ENCODE measurements around the gene KCNH1. TPM values are rescaled to one million over a fixed set of nuclear protein-coding genes. Genes with fewer than 3 reads are reported as not detected.

Gene KCNH1
- total RNA-seq, 1 experiment from 2014 or later, result not detected

DNA sequence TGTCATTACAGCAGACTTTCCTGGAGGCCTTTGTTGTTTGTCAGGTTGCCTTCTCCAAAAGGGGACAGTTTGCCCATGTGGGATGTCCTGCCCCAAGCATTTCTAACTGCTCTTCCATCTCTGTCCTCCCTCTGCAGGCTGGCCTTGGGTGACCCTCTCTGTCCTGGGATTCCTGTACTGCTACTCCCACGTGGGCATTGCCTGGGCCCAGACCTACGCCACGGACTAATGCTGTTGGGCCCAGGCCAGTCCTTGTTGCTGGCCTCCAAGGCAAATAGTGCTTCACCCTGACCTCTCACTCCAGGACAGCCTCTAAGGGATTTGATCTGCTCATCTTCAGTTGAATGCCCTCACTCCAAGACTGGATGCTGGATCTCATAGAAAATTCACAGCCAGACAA is 459.8 kb downstream of the KCNH1 start:
- intact Hi-C loops (cut with micrococcal nuclease; ENCODE audit: unreplicated experiment), result no loop called here
- H3K9me3 ChIP-seq (ENCODE audit: low read depth, low read length, poor library complexity, severe bottlenecking), result no peaks in the 10 kb centered on the region
- no peaks in the 10 kb centered on the region for H3K4me1 ChIP-seq (ENCODE audit: insufficient read depth, low read length, poor library complexity, severe bottlenecking)
- no TSS peak for BruUV-seq (replicated peaks)
- POLR2A ChIA-PET (ENCODE audit: low non-redundant PET), result no interaction called here
- TF ChIP-seq EZH2 (IDR thresholded peaks at IDR 0.05; ENCODE audit: borderline replicate concordance, low read depth, low read length, poor library complexity, severe bottlenecking), result no peak
- TF ChIP-seq, protein P1, sequence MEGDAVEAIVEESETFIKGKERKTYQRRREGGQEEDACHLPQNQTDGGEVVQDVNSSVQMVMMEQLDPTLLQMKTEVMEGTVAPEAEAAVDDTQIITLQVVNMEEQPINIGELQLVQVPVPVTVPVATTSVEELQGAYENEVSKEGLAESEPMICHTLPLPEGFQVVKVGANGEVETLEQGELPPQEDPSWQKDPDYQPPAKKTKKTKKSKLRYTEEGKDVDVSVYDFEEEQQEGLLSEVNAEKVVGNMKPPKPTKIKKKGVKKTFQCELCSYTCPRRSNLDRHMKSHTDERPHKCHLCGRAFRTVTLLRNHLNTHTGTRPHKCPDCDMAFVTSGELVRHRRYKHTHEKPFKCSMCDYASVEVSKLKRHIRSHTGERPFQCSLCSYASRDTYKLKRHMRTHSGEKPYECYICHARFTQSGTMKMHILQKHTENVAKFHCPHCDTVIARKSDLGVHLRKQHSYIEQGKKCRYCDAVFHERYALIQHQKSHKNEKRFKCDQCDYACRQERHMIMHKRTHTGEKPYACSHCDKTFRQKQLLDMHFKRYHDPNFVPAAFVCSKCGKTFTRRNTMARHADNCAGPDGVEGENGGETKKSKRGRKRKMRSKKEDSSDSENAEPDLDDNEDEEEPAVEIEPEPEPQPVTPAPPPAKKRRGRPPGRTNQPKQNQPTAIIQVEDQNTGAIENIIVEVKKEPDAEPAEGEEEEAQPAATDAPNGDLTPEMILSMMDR (conservative IDR thresholded peaks at IDR 0.05; ENCODE audit: low read depth, low read length), result no peak
- DNase-seq (ENCODE audit: low spot score), result no peak
- H3K27ac ChIP-seq (ENCODE audit: low read depth, low read length, poor library complexity, severe bottlenecking), result no peak overlapping the region
- no peak overlapping the region for H3K4me3 ChIP-seq (ENCODE audit: low read depth, low read length, poor library complexity, severe bottlenecking)
- no peaks in the 10 kb centered on the region for H3K27me3 ChIP-seq (replicated peaks; ENCODE audit: insufficient read depth, low read depth, low read length, poor library complexity)
- CTCF ChIA-PET, result no interaction called here
- H3K36me3 ChIP-seq (ENCODE audit: insufficient read depth, low read length, poor library complexity, severe bottlenecking), result no peaks in the 10 kb centered on the region

DNA sequence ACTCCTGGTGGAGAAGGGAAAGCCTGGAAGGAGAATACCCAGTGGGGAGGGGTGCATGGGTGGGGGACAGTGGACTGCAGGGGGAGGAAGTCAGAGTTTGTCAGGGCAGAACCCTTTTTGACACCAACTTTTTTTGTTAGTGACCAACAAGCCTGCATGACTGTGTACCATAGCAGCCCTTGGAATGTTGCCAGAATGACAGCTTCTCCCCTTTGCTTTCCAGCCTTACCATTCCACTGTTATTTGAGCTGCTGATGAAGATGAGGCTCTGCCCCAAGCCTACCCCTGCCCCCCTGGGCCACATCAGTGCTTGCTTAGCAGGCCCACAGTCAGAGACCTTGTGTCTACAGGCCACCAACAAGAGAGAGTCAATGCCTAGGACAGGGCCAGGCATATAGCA is 464.0 kb downstream of the KCNH1 start:
- no peaks in the 10 kb centered on the region for H3K27me3 ChIP-seq (replicated peaks; ENCODE audit: insufficient read depth, low read depth, low read length, poor library complexity)
- no peak for DNase-seq (ENCODE audit: low spot score)
- no peak for TF ChIP-seq EZH2 (IDR thresholded peaks at IDR 0.05; ENCODE audit: borderline replicate concordance, low read depth, low read length, poor library complexity, severe bottlenecking)
- TF ChIP-seq, protein P1 (conservative IDR thresholded peaks at IDR 0.05; ENCODE audit: low read depth, low read length), result no peak
- BruUV-seq (replicated peaks), result no TSS peak
- H3K9me3 ChIP-seq (ENCODE audit: low read depth, low read length, poor library complexity, severe bottlenecking), result no peaks in the 10 kb centered on the region
- intact Hi-C loops (cut with micrococcal nuclease; ENCODE audit: unreplicated experiment), result no loop called here
- ChIA-PET POLR2A (ENCODE audit: low non-redundant PET) (no interaction called here), CTCF (no interaction called here)
- no peaks in the 10 kb centered on the region for H3K4me1 ChIP-seq (ENCODE audit: insufficient read depth, low read length, poor library complexity, severe bottlenecking)
- no peaks in the 10 kb centered on the region for H3K36me3 ChIP-seq (ENCODE audit: insufficient read depth, low read length, poor library complexity, severe bottlenecking)
- H3K4me3 ChIP-seq (ENCODE audit: low read depth, low read length, poor library complexity, severe bottlenecking), result no peak overlapping the region
- no peak overlapping the region for H3K27ac ChIP-seq (ENCODE audit: low read depth, low read length, poor library complexity, severe bottlenecking)

DNA sequence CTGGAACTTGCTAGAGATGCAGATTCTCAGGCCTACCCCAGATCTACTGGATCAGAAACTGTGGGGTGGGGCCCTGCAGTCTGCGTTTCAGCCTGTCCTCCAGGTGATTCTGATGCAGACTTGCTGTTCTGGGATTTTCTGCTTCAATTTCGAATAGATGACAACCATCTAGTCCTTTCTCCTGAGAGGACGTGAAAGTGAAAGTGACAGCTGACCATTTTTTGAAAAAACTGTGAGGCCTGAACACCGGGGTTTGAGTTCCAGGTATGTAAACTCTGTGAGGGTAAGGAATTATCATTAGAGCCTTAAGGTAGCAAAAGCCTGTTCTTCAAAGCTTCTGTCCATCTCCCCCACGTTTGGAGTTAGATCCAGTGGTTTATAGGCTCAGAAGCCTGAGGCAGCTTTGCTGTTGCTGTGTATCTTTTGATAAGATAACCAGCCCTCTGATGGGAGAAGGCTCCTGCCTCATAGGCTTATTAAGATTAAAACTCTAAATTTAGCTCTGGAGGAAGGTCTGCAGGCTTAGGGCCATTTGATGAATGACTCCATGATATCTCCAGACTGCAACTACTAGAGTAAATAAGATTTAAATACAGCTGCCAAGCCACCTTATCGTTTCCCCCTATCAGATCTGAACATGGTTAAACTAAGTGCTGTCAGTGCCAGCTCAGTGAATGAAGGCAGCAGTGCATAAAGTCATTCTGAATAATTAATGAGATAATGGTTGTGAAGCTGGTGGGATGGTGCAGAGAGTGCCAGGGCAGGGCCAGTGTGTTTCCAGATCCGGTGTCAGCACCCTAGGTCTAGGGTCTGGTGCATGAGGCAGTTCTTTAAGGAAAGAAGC is 470.0 kb downstream of the KCNH1 start:
- no peak for TF ChIP-seq EZH2 (IDR thresholded peaks at IDR 0.05; ENCODE audit: borderline replicate concordance, low read depth, low read length, poor library complexity, severe bottlenecking)
- TF ChIP-seq, protein P1 (conservative IDR thresholded peaks at IDR 0.05; ENCODE audit: low read depth, low read length), result no peak
- Histone ChIP-seq H3K27me3 (replicated peaks; ENCODE audit: insufficient read depth, low read depth, low read length, poor library complexity) (no peaks in the 10 kb centered on the region), H3K9me3 (ENCODE audit: low read depth, low read length, poor library complexity, severe bottlenecking) (no peaks in the 10 kb centered on the region), H3K4me1 (ENCODE audit: insufficient read depth, low read length, poor library complexity, severe bottlenecking) (no peaks in the 10 kb centered on the region), H3K4me3 (ENCODE audit: low read depth, low read length, poor library complexity, severe bottlenecking) (no peak overlapping the region), H3K27ac (ENCODE audit: low read depth, low read length, poor library complexity, severe bottlenecking) (no peak overlapping the region), H3K36me3 (ENCODE audit: insufficient read depth, low read length, poor library complexity, severe bottlenecking) (no peaks in the 10 kb centered on the region)
- CTCF ChIA-PET, result no interaction called here
- intact Hi-C loops (cut with micrococcal nuclease; ENCODE audit: unreplicated experiment), result no loop called here
- no TSS peak for BruUV-seq (replicated peaks)
- POLR2A ChIA-PET (ENCODE audit: low non-redundant PET), result no interaction called here
- no peak for DNase-seq (ENCODE audit: low spot score)

Data from A673 (cell line).